Activated CD4-positive, CD25-positive, alpha-beta regulatory T cell (primary cell): ENCODE measurements around the gene GPR142.
A peak's percentile ranks its signal among the peaks of the same experiment; 100 is the strongest.

Experiments
- DNase-seq, 4 experiments: peaks; one replicate each; lab custom pipeline; 2025; lab: John Stamatoyannopoulos, UW

The GPR142 gene

DNA sequence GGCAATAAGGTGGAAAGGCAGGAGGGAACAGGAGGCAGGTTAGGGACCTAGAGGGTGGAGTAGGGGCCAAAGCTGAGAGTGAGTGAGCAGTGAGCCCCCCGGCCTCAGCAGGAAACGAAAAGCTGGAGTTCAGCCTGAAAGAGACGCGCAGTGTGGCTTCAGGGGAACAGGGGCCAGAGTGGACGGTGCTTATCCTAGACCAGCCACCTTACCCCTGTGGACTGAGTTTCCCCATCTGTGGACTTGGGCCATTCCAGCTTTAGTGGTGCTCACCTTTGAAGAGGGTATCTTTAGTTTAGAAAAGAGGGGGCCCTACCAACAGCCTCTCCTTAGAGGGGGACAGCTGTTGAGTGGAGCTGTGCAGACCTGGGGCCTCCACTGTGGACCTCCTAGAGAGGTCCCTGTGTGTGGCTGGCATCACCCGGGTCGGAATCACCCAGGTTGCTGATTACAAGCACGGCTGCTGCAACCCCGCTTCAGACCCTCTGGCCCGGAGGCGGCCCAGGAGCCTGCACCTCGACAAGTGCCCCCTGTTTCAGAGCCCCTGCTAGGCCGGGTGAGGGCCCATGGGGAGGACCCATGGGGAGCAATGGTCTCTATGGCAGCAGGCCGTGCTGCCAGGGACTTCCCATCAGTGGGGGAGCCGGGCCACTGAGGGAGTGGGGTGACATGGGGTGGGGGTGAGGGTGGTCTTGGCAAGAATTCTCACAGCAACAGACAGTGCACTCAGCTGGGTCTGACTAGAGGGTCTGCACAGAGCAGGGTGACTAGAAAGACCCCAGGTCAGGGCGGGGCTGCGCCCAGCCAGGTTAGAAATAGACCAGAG lies 2.6 kb downstream of the GPR142 start:
- DNase-seq: no peak

DNA sequence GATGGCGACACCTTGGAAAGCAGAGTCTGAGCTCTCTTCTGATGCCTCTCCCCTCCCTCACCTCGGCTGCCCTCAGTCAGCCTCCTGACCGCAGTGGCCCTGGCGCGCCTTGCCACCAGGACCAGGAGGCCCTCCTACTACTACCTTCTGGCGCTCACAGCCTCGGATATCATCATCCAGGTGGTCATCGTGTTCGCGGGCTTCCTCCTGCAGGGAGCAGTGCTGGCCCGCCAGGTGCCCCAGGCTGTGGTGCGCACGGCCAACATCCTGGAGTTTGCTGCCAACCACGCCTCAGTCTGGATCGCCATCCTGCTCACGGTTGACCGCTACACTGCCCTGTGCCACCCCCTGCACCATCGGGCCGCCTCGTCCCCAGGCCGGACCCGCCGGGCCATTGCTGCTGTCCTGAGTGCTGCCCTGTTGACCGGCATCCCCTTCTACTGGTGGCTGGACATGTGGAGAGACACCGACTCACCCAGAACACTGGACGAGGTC lies 4.4 kb downstream of the GPR142 start:
- no peak for DNase-seq

DNA sequence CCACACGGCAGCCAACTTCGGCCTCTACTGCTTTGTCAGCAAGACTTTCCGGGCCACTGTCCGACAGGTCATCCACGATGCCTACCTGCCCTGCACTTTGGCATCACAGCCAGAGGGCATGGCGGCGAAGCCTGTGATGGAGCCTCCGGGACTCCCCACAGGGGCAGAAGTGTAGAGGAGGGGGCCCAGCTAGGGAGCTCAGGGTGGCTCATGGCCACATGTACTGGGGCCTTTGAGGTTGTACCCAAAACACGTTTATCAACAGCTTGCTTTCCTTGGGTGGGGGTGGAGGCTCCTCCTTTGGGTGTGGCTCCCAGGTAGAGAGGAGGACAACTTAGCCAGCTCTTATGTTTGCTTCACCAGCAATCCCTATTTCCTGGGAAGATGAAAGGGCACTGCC lies 5.1 kb downstream of the GPR142 start:
- DNase-seq: no peak

DNA sequence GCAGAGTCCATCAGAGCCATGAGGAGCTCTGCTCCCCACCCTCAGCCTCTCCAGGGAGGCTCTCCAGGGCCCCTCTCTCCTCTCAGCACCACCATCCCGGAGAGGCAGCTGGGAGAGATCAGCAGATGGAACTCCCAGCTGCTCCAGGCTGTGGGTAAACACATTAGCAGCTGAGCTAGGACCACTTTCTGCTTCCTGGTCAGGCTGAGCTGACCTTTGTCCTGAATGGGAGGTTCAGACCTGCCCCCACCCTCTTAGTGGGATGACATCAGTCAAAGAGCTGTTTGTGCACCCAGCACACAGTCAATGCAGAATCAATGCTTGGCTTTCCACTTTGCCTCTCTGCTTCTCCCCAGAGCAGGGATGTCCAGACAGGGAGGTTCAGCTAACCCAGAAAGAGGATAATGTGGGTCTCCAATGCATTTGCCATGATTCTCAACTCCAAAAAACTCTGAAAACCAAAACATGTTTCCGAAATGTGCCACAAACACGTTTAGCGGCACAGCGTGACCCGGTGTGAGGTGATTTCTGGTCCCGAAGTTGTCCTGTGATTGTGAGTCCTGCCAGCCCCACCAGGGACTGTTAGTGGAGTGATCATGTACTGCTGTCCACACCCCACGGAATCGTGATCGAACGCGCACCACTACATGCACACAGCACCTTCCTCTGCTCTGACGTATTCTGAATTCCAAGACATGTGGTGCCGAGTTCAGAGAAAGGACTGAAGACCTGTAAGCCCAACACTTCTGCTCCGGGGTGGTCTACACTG lies 6.7 kb downstream of the GPR142 start:
- DNase-seq: no peak

DNA sequence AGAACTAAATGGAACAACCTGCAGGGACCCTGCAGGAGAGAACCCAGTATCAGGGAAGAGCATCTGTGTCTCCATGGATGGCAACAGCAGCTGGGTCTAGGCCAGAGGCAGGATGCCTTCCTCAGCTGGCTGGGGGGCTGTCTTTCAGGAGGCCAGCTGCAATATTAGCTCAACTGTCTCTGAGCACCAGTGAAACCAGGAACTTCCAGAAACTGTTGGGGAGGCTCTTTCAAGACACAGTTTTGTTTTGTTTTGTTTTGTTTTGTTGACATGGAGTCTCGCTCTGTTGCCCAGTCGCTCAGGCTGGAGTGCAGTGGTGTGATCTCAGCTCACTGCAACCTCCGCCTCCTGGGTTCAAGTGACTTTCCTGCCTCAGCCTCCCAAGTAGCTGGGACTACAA lies 7.6 kb downstream of the GPR142 start:
- DNase-seq: no peak

DNA sequence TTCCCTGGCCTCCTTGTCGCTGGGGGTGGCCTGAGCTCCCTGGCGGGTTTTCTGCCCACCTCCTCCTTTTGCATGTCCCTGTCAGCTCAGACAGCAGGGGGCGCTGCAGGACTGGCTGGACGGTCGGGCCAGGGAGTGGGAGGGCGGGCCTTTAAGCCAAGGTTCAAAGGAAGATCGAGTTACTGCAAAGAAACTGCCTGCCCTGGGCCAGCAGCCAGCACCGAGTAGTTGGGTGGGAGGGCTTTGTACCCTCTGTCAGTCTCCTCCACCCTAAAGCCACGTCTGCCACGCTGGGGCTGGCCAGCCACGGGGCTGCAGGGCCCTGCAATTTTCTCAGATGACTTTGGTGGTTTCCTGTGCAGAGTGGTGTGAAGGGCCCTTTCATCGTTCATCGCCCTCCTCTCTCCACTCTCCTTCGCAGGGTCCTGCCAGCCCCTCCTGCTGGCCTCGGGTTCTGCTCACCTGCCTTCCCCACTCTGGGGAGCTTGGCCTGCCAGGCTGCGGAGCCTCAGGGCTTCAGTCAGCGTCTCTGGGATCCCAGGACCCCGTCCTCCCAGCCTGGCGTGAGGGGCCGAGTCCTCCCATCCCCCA lies 12.3 kb downstream of the GPR142 start:
- DNase-seq: peak; percentile 64 to 84 (median 70)

DNA sequence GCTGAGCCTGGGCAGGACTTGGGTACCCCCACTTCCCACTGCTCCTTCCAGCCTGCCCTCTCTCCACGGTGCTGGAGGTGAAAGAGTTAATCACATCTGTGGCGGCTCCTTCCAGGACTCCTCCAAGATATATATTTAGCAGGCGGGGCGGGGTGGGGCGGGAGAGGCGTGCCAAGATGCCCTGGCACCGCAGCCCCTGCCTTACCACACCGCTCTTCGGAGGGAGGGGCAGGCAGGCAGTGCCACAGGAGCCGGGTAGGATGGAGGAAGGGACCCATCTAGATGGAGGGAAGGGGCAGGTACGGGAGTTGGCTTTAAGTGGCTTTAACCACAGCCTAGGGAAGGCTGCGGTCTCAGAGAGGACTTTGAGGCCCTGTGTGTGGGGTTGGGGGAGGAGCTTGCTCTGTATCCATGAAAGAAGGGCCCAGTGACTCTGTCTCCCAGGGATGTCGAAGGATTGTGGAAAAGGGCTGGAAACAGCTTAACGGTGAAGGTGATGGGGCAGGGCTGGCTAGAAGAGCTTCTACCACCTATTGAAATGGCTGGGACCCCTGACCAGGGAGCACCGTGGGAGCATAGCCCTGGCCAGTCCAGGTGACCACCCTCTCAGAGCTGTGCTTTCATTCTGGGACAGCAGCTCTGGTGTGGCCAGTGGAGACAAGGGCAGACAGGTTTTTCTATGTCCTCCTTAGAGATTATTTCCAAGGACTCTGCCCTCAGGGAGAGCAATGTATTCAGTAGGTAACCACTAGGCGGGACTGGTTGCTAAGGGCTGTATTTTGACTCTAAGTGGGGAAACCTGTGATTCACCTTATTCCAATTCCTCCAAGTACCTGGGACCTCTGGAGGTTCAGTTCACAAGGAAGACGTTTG lies 13.0 kb downstream of the GPR142 start:
- DNase-seq: no peak

DNA sequence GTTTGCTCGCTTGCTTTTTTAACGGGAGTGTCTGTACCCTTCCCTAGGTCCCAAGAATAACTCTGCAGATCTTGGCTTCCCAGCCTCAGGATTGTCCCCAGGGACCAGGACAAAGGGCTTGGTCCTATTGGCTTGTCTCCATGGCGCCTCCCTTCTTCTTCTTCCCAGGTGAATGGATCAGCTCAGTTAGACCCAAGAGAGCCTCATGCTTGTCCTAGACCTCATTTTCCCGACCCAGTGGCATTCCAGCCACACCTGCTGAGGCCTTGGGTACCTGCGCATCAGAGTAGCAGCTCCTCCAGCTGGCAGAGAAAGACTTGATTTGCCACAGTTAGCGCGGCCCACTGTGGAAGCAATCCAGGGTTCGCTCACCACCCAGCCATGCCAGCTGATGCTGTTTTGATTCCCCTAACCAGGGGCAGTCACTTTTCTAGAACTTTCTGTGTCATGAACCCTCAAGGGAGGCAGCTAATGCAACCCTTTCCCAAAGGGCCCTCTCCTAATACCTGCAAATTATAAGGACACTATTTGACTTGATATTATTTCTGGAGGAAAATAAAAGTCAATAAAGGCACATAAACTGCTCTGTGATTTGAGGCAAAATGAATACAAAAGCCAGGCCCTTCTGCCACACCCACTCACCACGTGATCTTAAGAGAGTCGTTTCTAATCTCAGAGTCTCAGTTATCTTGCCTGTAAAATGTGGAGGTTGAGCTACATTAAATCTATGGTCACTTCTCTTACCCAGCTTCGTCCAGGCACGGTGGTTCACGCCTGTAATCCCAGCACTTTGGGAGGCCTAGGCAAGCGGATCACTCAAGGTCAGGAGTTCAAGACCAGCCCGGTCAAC lies 13.9 kb downstream of the GPR142 start:
- no peak for DNase-seq

DNA sequence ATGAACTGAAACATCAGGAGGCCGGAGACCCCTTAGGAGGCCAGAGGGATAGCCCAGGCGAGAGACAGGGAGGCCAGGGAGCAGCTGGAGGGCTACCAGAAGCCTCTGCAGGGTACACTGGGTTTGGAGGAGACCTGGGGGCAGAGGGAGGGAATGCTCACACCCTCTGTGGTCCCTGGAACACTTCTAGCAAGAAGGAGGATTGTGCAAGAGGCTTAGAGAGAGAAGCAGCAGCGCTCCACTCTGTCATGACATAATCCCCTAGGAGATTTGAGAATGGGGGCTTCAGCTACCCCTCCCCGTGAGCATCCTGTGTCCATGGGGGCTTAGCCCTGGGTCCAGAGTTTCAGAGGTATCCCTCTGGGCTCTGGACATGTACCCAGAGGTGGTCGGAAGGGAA lies 15.8 kb downstream of the GPR142 start:
- no peak for DNase-seq

DNA sequence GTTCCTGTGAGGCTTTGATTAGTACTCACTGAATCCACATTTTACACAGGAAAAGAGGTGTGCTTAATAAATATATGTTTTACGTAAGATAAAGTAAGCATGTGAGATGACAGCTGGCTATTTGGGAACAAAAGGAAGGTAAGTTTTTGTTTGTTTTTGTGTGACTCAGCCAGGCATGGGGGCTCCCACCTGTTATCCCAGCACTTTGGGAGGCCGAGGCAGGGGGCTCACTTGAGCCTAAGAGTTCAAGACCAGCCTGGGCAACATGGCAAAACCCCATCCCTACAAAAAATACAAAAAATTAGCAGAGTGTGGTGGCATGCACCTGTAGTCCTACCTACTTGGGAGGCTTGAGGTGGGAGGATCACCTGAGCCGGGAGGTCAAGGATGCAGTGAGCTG lies 17.9 kb downstream of the GPR142 start:
- DNase-seq: no peak

DNA sequence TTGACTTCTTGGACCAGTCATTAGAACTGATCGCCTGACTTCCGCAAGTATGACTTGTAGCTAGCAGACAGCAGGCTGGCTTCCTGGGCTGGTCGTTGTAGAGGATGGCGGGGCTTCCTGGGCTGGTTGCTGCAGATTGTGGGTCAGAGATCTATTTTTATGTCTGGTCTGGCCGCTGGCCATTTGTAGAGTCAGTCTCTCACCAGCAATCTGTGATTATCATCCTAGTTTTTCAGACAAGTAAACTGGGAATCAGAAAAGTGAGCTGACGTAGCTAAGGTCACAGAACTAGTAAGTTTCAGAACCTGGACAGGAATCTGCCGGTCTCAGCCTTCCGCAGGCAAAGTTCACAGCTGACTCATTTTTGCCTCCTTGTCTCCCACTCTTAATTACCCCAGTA lies 19.1 kb downstream of the GPR142 start:
- DNase-seq: no peak

DNA sequence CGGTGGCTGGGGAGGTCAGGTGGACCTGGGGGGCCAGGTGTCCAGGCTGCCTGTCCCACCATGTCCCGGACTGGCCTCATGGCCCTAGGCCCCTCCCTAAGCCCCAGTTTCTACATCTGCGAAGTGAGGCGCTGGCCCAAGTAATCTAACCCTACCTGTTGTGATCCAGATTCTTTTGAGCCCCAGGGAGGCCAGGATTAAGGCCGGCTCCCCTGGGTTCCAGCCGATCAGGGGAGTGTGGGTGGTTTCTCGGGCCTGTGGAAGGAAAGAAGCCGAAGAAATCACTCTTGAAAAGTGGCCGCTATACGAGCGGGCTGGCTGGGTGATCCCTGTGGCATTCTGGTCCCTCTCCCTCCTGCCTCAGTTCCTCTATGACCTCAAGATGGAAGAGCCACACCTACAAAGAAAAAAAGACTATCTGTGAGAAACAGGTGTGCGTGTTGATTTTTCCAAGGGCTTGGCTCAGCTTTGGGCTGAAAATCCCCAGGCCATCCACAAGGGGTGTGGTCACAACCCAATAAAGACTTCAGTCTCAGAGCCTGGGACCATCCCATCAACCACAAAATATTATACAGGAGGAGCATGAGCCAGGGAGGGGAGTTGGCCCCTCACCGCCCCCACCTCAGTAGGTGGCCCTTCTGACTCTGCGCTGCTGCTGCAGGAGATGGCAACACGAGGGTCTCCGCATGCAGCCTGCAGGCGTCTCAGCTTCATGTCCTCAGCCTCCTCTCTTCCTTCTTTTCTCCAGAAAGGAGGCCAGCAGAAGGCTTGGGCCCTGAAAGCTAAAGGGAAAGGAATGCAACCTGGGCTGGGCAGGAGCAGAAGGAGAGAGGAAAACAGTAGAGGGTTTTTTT lies 20.3 kb downstream of the GPR142 start:
- no peak for DNase-seq

DNA sequence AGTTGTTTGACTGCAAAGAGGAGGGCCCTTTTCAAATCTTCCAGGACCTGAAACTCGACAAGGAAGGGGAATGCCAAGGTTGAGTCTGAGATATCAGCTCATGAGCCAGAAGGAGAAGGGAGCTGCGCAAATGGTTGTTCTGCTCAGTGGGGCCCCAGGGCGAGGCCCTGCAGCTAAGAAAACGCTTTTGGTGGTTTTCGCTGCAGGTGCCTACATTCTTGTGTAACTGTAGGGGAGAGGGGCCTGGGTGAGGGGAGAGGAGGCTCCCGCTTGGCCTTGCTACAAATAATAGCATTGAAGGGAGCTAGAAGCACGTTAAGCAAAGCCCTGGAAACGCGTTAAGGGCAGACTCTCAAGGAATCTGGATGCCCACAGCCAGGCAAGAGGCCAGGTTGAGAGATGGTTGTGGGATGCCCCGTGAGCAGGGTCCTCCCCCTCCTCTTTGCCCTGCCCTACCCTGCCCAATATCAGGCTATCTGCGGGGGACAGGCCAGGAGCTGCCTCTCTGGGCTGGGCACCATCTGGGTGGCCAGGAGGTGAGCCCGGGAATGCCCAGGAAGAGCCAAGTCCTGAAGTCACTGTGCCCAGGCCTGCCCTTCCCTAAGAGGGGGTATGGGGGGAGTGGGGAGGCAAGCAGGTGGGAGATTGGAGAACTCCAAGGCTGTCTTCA lies 21.9 kb downstream of the GPR142 start:
- DNase-seq: no peak

DNA sequence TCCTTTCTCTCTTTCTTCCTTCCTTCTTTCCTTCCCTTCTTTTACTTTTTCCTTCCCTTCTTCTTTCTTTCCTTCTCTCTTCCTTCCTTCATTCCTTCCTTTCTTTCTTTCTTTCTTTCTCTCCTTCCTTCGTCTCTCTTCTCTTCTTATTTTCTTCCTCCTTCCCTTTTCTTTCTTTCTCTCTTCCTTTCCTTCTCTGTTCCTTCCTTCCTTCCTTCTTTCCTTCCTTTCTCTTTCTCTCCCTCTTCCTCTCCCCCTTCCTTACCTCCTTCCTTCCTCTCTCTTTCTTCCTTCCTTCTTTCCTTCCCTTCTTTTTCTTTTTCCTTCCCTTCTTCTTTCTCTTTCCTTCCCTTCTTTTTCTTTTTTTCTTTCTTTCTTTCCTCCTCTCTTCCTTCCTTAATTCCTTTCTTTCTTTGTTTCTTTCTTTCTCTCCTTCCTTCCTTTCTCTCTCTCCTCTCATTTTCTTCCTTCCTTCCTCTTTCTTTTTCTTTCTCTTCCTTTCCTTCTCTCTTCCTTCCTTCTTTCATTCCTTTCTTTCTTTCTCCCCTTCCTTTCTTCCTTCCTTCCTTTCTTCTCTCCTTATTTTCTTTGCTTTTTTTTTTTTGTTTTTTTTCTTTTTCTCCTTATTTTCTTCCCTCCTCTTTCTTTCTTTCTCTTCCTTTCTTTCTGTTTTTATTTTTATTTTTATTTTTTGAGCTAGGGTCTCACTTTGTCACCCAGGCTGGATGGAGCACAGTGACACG lies 22.8 kb downstream of the GPR142 start:
- no peak for DNase-seq

DNA sequence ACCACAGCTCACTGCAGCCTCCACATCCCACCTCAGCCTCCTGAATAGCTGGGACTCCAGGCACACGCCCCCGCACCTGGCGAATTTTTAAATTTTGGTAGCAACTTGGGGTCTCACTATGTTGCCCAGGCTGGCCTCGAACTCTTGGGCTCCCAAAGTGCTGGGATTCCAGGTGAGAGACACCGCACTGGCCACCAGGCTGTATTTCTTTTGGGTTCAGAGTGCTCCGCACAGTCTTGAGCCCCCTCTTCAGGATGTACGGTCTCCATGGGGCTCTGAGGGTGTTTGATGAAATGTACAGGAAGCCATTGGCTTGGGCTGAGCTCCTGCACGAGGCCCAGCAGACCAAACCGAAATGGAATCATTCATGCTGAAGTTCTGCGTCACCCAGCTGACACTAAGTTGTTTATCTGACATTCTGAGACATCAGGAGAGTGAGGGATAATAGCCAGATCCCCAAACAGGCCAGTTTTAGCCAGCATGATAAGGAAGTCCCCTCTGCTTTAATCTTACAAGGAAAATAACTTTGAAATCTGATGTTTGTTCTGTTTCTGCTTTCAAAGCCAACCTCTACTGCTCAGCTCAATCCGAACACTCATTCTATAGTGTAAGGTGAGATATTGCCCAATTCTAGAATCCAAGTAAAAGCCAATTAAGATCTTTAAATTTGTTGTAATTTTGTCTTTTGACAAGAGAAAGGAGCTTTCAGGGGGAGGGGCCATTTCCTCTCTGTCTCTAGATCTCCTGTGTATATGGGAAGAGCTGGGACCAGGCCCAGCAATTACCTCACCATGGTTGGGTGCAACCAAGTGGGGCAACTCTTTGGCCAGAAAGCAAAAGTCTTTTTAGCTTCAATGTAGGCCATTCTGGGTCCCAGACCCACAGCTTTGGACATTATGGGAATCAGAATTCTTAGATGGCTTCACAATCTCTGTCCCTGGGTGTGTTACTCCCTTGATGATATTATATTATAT lies 23.7 kb downstream of the GPR142 start:
- no peak for DNase-seq

DNA sequence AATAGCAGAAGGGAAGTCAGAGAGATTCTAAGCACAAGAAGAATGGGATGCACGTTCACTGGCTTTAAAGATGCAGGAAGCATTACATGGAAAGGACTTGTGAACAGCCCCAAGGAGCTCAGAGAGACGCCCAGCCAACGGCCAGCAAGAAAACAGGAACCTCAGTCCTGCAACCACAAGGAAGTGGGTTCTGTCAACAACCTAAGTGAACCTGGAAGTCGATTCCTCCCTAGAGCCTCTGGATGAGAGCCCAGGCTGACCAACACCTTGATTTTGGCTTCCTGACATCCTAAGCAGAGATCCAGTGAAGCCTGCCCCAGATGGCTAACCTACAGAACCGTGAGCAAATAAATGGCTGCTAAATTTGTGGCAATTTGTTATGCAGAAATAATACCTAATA lies 24.5 kb downstream of the GPR142 start:
- DNase-seq: no peak

DNA sequence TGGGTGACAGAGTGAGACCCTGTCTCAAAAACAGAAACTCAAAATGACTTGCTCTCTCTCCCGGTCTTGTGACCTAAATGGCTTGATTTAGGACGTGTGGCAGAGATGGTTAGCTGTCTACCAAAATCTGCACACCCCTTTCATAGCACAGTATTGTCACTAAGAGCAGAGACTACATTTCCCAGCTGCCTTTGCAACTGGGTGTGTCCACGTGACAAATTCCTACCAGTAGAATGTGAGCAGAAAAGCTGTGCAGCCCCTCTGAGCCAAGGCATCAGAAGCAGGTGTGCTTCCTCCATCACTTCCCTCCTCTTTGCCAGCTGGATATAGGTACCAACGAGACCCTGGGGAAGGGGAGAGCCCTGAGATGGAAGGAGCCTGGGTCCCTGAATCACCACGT lies 25.5 kb downstream of the GPR142 start:
- no peak for DNase-seq
